Measurements from ENCODE around the gene TRAF3IP3.

TRAF3IP3 gene

GRCh38 chr1:209727286-209727685 is 28.6 kb upstream of the TRAF3IP3 start:
- no peak for TF ChIP-seq CTCF (IDR thresholded peaks at IDR 0.05; ENCODE audit: low read depth, low read length)
- DNase-seq (ENCODE audit: extremely low read depth, low read depth) = no peak

- TF ChIP-seq CTCF (IDR thresholded peaks at IDR 0.05; ENCODE audit: low read depth, low read length) = no peak
- DNase-seq (ENCODE audit: extremely low read depth, low read depth) = no peak
Observed at GRCh38 chr1:209727785-209728184, 28.1 kb upstream of the TRAF3IP3 start.

GRCh38 chr1:209728466-209728865 is 27.4 kb upstream of the TRAF3IP3 start:
- no peak for DNase-seq (ENCODE audit: extremely low read depth, low read depth)
- TF ChIP-seq CTCF (IDR thresholded peaks at IDR 0.05; ENCODE audit: low read depth, low read length) = no peak

GRCh38 chr1:209729436-209729835 is 26.4 kb upstream of the TRAF3IP3 start:
- DNase-seq (ENCODE audit: extremely low read depth, low read depth) = no peak
- TF ChIP-seq CTCF (IDR thresholded peaks at IDR 0.05; ENCODE audit: low read depth, low read length) = no peak

GRCh38 chr1:209732725-209733124 is 23.1 kb upstream of the TRAF3IP3 start:
- DNase-seq (ENCODE audit: extremely low read depth, low read depth) = no peak
- TF ChIP-seq CTCF (IDR thresholded peaks at IDR 0.05; ENCODE audit: low read depth, low read length) = no peak

- DNase-seq (ENCODE audit: extremely low read depth, low read depth) = no peak
Observed at GRCh38 chr1:209733409-209734192, 22.3 kb upstream of the TRAF3IP3 start.

More at GRCh38 chr1:209733409-209734192, 22.3 kb upstream of the TRAF3IP3 start:
- no peak for TF ChIP-seq CTCF (IDR thresholded peaks at IDR 0.05; ENCODE audit: low read depth, low read length)
